ENCODE results near the gene POLR2F.

- TF ChIP-seq, protein P1, sequence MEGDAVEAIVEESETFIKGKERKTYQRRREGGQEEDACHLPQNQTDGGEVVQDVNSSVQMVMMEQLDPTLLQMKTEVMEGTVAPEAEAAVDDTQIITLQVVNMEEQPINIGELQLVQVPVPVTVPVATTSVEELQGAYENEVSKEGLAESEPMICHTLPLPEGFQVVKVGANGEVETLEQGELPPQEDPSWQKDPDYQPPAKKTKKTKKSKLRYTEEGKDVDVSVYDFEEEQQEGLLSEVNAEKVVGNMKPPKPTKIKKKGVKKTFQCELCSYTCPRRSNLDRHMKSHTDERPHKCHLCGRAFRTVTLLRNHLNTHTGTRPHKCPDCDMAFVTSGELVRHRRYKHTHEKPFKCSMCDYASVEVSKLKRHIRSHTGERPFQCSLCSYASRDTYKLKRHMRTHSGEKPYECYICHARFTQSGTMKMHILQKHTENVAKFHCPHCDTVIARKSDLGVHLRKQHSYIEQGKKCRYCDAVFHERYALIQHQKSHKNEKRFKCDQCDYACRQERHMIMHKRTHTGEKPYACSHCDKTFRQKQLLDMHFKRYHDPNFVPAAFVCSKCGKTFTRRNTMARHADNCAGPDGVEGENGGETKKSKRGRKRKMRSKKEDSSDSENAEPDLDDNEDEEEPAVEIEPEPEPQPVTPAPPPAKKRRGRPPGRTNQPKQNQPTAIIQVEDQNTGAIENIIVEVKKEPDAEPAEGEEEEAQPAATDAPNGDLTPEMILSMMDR (IDR thresholded peaks at IDR 0.05), result no peak
- TF ChIP-seq POLR2A (IDR thresholded peaks at IDR 0.05), result no peak
These were observed 40.5 kb downstream of the POLR2F start for GRCh38 chr22:37994049-37994448.

Data from esophagus squamous epithelium (tissue), 4 donors.